ENCODE results near the gene PPEF2.
"Not testable (repeated sequence)": the region's sequence is repeated elsewhere in the genome, so short reads cannot be mapped to it uniquely, and the experiment has no call there.

PPEF2 gene, protein sequence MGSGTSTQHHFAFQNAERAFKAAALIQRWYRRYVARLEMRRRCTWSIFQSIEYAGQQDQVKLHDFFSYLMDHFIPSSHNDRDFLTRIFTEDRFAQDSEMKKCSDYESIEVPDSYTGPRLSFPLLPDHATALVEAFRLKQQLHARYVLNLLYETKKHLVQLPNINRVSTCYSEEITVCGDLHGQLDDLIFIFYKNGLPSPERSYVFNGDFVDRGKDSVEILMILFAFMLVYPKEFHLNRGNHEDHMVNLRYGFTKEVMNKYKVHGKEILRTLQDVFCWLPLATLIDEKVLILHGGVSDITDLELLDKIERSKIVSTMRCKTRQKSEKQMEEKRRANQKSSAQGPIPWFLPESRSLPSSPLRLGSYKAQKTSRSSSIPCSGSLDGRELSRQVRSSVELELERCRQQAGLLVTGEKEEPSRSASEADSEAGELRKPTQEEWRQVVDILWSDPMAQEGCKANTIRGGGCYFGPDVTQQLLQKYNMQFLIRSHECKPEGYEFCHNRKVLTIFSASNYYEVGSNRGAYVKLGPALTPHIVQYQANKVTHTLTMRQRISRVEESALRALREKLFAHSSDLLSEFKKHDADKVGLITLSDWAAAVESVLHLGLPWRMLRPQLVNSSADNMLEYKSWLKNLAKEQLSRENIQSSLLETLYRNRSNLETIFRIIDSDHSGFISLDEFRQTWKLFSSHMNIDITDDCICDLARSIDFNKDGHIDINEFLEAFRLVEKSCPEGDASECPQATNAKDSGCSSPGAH

DNA sequence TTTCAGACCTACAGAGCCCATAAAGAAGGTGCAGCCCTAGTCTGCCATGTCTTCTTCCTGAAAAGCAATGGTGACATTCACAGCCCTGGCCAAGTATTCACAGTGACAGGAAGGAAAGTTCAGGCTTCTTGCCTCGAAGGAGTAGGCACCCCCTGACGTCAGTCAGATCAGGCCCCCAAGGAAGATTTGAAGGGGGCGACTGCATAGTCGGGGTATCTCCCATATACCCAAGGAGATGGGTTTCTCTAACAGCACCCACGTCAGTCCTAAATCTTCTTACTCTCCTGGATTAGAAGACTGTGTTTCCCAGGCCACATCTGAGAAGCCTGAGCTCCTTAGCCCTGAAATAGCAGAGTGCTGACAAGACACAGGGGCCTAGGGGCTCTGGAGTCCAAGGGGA lies at the start of gene PPEF2:
TSS of gene PPEF2 (minus strand) at position 101 of the 400 bp plus-strand sequence. CDS start 6,127 bp downstream, outside the sequence.
- no peak for DNase-seq

GRCh38 chr4:75950213-75950815 lies 48.1 kb upstream of the PPEF2 start:
- DNase-seq, result no peak

DNA sequence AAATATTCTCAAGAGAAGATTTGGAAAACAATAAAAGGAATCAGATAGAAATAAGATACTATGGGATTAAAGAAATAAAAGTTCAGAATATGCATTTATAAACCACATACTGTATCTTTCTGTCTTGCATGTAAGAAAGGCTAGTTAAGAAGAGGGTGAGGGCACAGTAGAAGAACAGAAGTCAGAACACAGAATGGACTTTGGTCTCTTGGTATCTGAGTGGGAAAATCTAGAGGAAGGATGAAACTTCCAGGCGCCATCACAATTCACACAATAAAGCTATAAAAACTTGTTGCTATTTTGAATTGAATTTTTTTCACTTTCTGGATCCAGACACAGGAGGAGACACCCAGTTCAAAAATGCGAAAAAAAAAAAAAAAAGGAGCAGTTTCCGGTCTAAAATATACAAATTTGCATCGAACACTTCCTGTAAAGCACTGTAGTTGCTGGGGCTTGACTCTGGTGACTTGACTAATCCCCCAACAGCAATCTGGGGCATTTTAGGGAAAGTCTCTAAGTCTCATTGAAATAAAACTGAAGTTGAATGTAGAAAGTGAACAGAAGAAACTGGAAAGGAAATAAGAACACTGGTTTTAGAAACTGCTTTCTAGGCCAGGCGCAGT lies 46.7 kb upstream of the PPEF2 start:
- DNase-seq, result no peak

GRCh38 chr4:75940692-75941253 lies 38.5 kb upstream of the PPEF2 start, which contains the start of gene NAAA:
Gene NAAA (minus strand): TSS chr4:75941013. CDS start chr4:75940949, 64 bp downstream.
- no peak for DNase-seq

GRCh38 chr4:75939890-75940691 lies 37.8 kb upstream of the PPEF2 start:
- DNase-seq, result no peak

- DNase-seq, result no peak
Measured at GRCh38 chr4:75935628-75936027, 33.4 kb upstream of the PPEF2 start.

DNA sequence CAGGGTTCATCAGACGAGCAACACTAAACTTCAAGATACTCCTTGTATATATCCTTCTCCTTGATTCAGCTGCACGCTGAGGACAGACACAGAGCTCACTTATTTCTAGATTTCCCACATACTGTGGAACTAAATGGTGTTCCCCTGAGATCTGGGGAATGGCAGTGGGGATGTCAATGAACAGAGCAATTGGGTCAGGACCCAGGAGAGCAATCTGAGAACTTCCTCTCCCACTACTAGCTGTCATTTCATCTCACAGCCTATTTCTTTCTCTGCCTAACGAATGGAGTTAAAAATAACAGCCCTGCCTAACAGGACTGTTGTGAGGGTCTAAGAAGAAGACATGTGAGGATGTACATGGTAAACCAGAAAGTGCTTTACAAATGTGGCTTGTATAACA lies 27.9 kb upstream of the PPEF2 start:
- DNase-seq, result no peak

- not testable (repeated sequence) for DNase-seq
Measured at GRCh38 chr4:75924916-75925315, 22.7 kb upstream of the PPEF2 start.

DNA sequence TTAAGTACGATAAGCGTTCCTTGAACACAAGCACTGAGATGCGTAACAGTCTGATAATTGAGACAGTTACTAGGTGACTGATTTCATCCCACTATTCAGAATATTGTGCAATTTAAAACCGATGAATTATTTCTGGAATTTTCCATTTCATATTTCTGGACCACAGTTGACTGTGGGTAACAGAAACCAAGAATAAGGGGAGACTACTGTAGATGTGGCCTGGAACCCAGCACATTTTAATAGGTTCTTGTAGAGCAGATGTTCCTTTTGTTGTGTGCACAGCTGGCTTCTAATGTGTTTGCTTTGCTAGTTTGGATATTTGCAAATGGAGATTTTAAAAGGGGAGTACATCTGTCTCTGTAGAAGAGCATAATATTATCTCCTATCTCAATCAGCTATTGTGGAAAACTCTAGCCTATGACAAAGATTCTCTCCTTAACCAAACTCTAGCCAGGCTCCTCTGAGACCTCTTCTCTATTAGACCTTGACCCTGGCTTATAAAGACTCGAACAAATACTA lies 22.1 kb upstream of the PPEF2 start:
- DNase-seq, result no peak

- no peak for DNase-seq
Measured at GRCh38 chr4:75922588-75922987, 20.3 kb upstream of the PPEF2 start.

DNA sequence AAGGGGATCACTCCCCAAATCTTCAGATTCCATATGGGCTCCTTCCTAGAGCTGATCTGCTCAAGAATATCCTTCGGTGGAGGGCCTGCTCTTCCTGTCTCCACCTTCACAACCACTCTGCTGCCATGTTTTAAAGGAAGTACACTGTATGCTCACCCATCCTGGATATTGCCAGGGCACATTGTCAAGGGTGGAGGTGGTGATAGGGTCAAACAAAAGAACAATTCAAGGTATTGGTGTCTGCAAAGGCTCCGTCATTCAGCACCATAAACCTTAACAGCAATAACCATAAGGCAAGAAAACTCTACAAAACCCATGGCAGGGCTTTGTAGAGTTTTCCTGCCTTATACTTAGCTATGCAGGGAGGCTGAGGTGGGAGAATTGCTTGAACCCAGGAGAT lies 19.7 kb upstream of the PPEF2 start:
- no peak for DNase-seq

GRCh38 chr4:75920327-75920726 lies 18.1 kb upstream of the PPEF2 start:
- DNase-seq, result no peak

DNA sequence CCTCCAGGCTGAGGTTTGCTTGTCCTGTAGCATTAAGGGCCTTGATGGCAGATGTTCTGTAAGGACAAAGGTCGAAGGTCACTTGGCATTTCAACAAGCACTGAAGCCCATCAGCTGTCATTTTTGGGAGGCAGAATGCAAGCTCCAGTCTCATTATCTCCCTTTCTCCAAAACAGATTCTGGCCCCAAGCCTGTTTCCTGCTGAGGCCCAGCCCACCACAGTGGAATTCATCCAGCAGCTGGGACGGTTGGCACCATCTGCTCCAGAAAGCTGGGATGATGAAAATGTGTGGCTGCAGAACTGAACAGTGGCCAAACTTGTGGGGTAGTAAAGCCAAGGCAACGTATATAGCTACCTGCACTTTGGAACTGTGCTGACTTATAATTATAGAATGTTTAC lies 17.7 kb upstream of the PPEF2 start:
- peak; percentile 82 for DNase-seq

- DNase-seq, result peak; percentile 17
Measured at GRCh38 chr4:75916091-75916661, 13.9 kb upstream of the PPEF2 start.

GRCh38 chr4:75912968-75913367 lies 10.7 kb upstream of the PPEF2 start:
- DNase-seq, result no peak

DNA sequence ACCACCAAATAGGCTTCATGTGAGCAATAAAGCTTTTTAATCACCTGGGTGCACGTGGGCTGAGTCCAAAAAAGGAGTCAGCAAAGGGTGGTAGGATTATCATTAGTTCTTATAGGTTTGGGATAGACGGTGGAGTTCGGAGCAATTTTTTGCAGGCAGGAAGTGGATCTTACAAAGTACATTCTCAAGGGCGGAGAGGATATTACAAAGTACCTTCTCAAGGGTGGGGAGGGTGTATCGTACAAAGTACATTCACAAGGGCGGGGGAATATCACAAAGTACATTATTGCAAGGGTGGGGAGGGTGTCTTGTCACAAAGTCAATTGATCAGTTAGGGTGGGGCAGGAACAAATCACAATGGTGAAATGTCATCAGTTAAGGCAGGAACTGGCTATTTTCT lies 8.6 kb upstream of the PPEF2 start:
- DNase-seq, result not testable (repeated sequence)

GRCh38 chr4:75909405-75909804 lies 7.2 kb upstream of the PPEF2 start:
- no peak for DNase-seq

DNA sequence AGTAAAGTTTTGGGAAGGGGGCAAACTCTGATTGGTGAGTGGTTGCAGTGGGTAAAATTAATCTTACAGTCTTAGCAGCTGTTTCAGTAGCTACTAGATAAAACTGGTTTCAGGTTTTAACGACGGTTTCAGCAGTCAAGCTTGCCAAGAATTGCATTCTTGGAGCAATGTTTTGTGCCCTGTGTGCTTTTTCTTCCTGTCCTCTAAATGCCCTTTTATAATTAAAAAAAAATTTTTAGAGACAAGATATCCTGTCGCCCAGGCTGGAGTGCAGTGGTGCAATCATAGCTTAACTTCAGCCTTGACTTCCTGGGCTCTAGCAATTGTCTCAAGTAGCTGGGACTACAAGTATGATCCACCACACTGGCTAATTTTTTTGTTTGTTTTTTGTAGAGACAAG lies 6.3 kb upstream of the PPEF2 start:
- DNase-seq, result no peak

DNA sequence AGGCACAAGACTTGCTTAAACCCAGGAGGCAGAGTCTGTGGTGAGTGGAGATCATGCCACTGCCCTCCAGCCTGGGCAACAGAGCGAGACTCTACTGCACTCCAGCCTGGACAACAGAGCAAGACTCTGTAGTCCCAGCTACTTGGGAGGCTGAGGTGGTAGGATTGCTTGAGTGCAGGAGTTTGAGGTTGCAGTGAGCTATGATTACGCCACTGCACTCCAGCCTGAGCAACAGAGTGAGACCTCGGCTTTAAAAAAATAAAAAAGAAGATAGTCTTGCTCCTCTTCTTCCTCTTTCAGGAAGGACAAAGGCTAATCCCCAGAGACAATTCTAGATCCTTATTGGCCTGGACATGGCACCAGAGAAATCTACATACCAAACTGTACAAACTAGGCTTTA lies 5.7 kb upstream of the PPEF2 start:
- no peak for DNase-seq

DNA sequence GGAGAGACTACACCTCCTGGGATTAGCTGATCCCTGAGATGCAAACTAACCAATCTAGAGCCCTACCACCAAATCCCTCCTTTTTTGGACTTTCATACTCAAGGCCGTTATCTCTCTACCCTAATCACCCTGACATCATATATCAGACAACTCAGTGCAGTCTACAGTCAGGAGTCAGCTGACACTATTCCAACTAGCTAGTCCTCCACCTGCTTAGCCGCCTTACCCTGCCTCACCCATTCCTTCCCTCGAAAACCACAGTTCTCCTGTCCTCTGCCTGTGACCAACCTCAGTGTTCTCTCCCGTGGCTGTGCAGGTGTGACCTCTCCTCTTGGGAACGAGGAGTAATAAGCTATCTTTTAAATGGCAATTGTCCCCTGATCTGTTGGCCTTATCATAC lies 1.8 kb upstream of the PPEF2 start:
- DNase-seq, result no peak

DNA sequence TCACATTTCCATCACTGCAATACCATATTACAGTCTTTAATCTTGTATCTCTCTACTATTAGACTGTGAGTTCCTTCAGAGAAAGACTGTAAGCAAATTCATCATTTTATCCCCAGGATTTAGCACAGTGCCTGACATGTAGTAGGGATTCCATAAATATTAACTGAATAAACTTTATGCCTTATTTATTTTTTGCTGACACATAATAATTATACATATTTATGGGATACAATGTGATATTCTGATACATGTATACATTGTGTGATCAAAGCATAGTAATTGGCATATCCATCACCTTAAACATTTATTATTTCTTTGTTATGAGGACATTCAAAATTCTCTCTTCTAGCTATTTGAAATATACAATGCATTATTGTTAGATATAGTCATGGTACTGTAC lies 3.7 kb downstream of the PPEF2 start:
- no peak for DNase-seq

All from NCI-H446 treated with DMSO at 0.1 percent for 48 hours (cell line).